ENCODE results near the gene ANO2. TPM values are rescaled to one million over a fixed set of nuclear protein-coding genes. Genes with fewer than 3 reads are reported as not detected.
"Not testable (repeated sequence)": the region's sequence is repeated elsewhere in the genome, so short reads cannot be mapped to it uniquely, and the experiment has no call there.

Gene ANO2
- total and polyA plus RNA-seq, 4 donors = 6.4 to 19.2 (median 9.6) TPM

DNA sequence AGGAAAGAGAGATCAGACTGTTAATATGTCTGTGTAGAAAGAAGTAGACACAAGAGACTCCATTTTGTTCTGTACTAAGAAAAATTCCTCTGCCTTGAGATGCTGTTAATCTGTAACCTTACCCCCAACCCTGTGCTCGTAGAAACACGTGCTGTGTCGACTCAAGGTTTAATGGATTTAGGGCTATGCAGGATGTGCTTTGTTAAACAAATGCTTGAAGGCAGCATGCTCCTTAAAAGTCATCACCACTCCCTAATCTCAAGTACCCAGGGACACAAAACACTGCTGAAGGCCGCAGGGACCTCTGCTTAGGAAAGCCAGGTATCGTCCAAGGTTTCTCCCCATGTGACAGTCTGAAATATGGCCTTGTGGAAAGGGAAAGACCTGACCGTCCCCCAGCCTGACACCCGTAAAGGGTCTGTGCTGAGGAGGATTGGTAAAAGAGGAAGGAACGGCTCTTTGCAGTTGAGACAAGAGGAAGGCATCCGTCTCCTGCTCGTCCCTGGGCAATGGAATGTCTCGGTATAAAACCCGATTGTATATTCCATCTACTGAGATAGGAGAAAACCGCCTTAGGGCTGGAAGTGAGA, 407.9 kb downstream of the ANO2 start:
- not testable (repeated sequence) for DNase-seq (ENCODE audit: low read depth in 4 of 6, low spot score in 6 of 6)
- 61% methylated on average over 7 of the region's 13 CpGs for WGBS (ENCODE audit: insufficient coverage)

GRCh38 chr12:5535541-5535940, 409.5 kb downstream of the ANO2 start:
- 80% methylated on average over 1 of the region's 3 CpGs for WGBS (ENCODE audit: insufficient coverage)
- H3K9me3 ChIP-seq (ENCODE audit: control insufficient read depth, insufficient read depth, low read length) = no peaks in the 10 kb centered on the region
- no peak overlapping the region for H3K27ac ChIP-seq (ENCODE audit: low read depth, low read length)
- H3K4me3 ChIP-seq (ENCODE audit: low read depth, low read length) = no peak overlapping the region
- H3K36me3 ChIP-seq (ENCODE audit: control insufficient read depth, insufficient read depth, low read length) = no peaks in the 10 kb centered on the region
- no peak for DNase-seq (ENCODE audit: low read depth in 4 of 6, low spot score in 6 of 6)
- no peaks in the 10 kb centered on the region for H3K27me3 ChIP-seq (ENCODE audit: control insufficient read depth, insufficient read depth, low read length)
- no peaks in the 10 kb centered on the region for H3K4me1 ChIP-seq (ENCODE audit: control insufficient read depth, insufficient read depth, low read length)

More for the DNA sequence above, 407.9 kb downstream of the ANO2 start:
- not testable (repeated sequence) for H3K4me1 ChIP-seq (ENCODE audit: control insufficient read depth, insufficient read depth, low read length); H3K27me3 ChIP-seq (ENCODE audit: control insufficient read depth, insufficient read depth, low read length); H3K27ac ChIP-seq (ENCODE audit: low read depth, low read length); H3K4me3 ChIP-seq (ENCODE audit: low read depth, low read length); H3K36me3 ChIP-seq (ENCODE audit: control insufficient read depth, insufficient read depth, low read length); H3K9me3 ChIP-seq (ENCODE audit: control insufficient read depth, insufficient read depth, low read length)

- 90% methylated on average over 5 of the region's 10 CpGs for whole genome bisulfite sequencing (ENCODE audit: insufficient coverage)
- Histone ChIP-seq H3K4me1 (ENCODE audit: control insufficient read depth, insufficient read depth, low read length) (no peaks in the 10 kb centered on the region), H3K27me3 (ENCODE audit: control insufficient read depth, insufficient read depth, low read length) (no peaks in the 10 kb centered on the region), H3K36me3 (ENCODE audit: control insufficient read depth, insufficient read depth, low read length) (no peaks in the 10 kb centered on the region), H3K4me3 (ENCODE audit: low read depth, low read length) (no peak overlapping the region), H3K27ac (ENCODE audit: low read depth, low read length) (no peak overlapping the region), H3K9me3 (ENCODE audit: control insufficient read depth, insufficient read depth, low read length) (no peaks in the 10 kb centered on the region)
- peak in 1 of 6 donors; percentile 51 for DNase-seq (ENCODE audit: low read depth in 4 of 6, low spot score in 6 of 6)
Observed at GRCh38 chr12:5534426-5535199, 410.4 kb downstream of the ANO2 start.

GRCh38 chr12:5533368-5533767, 411.7 kb downstream of the ANO2 start:
- H3K36me3 ChIP-seq (ENCODE audit: control insufficient read depth, insufficient read depth, low read length) = no peaks in the 10 kb centered on the region
- WGBS (ENCODE audit: insufficient coverage) = 84% methylated on average over 2 of the region's 3 CpGs
- no peaks in the 10 kb centered on the region for H3K4me1 ChIP-seq (ENCODE audit: control insufficient read depth, insufficient read depth, low read length)
- H3K4me3 ChIP-seq (ENCODE audit: low read depth, low read length) = no peak overlapping the region
- no peaks in the 10 kb centered on the region for H3K27me3 ChIP-seq (ENCODE audit: control insufficient read depth, insufficient read depth, low read length)
- no peaks in the 10 kb centered on the region for H3K9me3 ChIP-seq (ENCODE audit: control insufficient read depth, insufficient read depth, low read length)
- no peak overlapping the region for H3K27ac ChIP-seq (ENCODE audit: low read depth, low read length)
- DNase-seq (ENCODE audit: low read depth in 4 of 6, low spot score in 6 of 6) = no peak

- Histone ChIP-seq H3K36me3 (ENCODE audit: control insufficient read depth, insufficient read depth, low read length) (no peaks in the 10 kb centered on the region), H3K4me3 (ENCODE audit: low read depth, low read length) (no peak overlapping the region), H3K27ac (ENCODE audit: low read depth, low read length) (no peak overlapping the region), H3K9me3 (ENCODE audit: control insufficient read depth, insufficient read depth, low read length) (no peaks in the 10 kb centered on the region), H3K27me3 (ENCODE audit: control insufficient read depth, insufficient read depth, low read length) (no peaks in the 10 kb centered on the region), H3K4me1 (ENCODE audit: control insufficient read depth, insufficient read depth, low read length) (peaks cover 5% of the 10 kb centered on the region)
- DNase-seq (ENCODE audit: low read depth in 4 of 6, low spot score in 6 of 6) = no peak
- 89% methylated on average over 2 of the region's 4 CpGs for WGBS (ENCODE audit: insufficient coverage)
Observed at GRCh38 chr12:5525783-5526367, 419.2 kb downstream of the ANO2 start.

DNA sequence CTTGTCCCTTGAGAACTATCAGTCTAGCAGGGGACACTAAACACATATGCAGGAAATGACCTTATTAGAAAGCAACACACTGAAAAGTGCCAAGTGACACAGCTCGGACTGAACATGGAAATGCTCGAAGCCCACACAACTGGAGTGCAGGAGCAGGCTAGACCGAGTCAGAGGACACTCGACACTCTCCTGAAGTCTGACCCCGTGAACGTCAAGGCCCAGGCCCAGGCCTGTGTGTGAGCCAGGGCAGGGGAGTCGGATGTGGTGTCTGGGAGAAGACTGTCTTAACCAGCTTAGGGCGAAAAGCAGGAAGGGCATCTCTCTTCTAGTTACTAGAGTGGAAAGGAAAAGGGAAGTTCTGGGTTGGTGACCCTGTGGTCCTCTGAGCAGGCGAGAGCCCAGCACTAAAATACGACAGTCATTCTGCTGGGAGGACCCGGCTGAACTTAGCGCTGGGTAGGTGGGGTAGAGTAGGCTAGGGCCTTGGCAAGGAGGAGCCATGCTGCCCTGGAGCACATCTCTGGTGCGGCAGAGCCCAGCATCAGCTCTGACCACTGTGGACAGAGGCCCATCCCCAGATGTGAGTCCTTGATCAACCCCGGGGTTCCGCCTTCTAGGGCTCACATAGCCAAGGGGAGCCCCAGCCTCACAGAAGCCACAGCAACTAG, 420.2 kb downstream of the ANO2 start:
- H3K27me3 ChIP-seq (ENCODE audit: control insufficient read depth, insufficient read depth, low read length) = no peaks in the 10 kb centered on the region
- H3K27ac ChIP-seq (ENCODE audit: low read depth, low read length) = no peak overlapping the region
- no peaks in the 10 kb centered on the region for H3K36me3 ChIP-seq (ENCODE audit: control insufficient read depth, insufficient read depth, low read length)
- DNase-seq (ENCODE audit: low read depth in 4 of 6, low spot score in 6 of 6) = no peak
- peaks cover 5% of the 10 kb centered on the region for H3K4me1 ChIP-seq (ENCODE audit: control insufficient read depth, insufficient read depth, low read length)
- H3K4me3 ChIP-seq (ENCODE audit: low read depth, low read length) = no peak overlapping the region
- no peaks in the 10 kb centered on the region for H3K9me3 ChIP-seq (ENCODE audit: control insufficient read depth, insufficient read depth, low read length)
- WGBS (ENCODE audit: insufficient coverage) = 87% methylated on average over 15 of the region's 15 CpGs

GRCh38 chr12:5524116-5524768, 420.8 kb downstream of the ANO2 start:
- Histone ChIP-seq H3K4me3 (ENCODE audit: low read depth, low read length) (no peak overlapping the region), H3K36me3 (ENCODE audit: control insufficient read depth, insufficient read depth, low read length) (no peaks in the 10 kb centered on the region), H3K27ac (ENCODE audit: low read depth, low read length) (no peak overlapping the region), H3K27me3 (ENCODE audit: control insufficient read depth, insufficient read depth, low read length) (no peaks in the 10 kb centered on the region), H3K9me3 (ENCODE audit: control insufficient read depth, insufficient read depth, low read length) (no peaks in the 10 kb centered on the region), H3K4me1 (ENCODE audit: control insufficient read depth, insufficient read depth, low read length) (peaks cover 5% of the 10 kb centered on the region)
- no peak for DNase-seq (ENCODE audit: low read depth in 4 of 6, low spot score in 6 of 6)
- WGBS (ENCODE audit: insufficient coverage) = 93% methylated on average over 7 of the region's 12 CpGs

DNA sequence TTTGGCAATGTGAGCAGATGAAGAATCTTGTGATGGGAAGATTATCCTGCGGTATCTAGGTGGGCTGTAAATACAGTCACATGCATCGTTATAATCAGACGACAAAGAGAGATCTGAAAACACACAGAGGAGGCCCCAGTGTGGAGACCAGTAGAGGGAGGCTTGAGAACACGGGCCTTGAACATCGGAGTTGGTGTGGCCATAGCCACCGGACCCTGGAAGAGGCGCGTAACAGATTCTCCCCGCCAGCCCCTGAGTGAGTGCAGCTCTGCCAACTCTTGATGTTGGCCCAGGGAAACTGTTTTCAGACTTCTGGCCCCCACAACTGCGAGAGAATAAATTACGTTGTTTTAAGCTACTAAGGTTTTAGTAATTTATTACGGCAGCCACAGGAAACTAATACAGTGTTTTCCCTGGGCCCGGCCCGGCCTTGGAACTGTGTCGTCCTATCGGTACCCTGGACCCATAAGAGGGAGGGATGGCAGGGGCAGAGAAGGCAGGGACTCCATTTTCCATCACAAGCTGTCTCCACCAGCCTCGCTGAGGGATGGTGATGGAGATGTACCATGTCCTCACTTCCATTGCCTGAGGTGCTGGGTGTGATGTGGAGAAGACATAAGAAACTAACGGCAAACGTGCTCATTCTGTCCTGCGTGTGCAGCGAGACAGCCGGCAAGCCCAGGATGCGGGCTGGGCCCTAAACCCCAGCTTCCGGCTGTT, 421.5 kb downstream of the ANO2 start:
- Histone ChIP-seq H3K4me1 (ENCODE audit: control insufficient read depth, insufficient read depth, low read length) (peaks cover 5% of the 10 kb centered on the region), H3K9me3 (ENCODE audit: control insufficient read depth, insufficient read depth, low read length) (no peaks in the 10 kb centered on the region), H3K36me3 (ENCODE audit: control insufficient read depth, insufficient read depth, low read length) (no peaks in the 10 kb centered on the region), H3K27me3 (ENCODE audit: control insufficient read depth, insufficient read depth, low read length) (no peaks in the 10 kb centered on the region), H3K4me3 (ENCODE audit: low read depth, low read length) (no peak overlapping the region), H3K27ac (ENCODE audit: low read depth, low read length) (no peak overlapping the region)
- 89% methylated on average over 23 of the region's 24 CpGs for WGBS (ENCODE audit: insufficient coverage)
- no peak for DNase-seq (ENCODE audit: low read depth in 4 of 6, low spot score in 6 of 6)
